ENCODE results near the gene PDE8A.

Gene PDE8A

GRCh38 chr15:85162237-85162636 lies 180.6 kb downstream of the PDE8A start:
- TF ChIP-seq CTCF (IDR thresholded peaks at IDR 0.05), result no peak

DNA sequence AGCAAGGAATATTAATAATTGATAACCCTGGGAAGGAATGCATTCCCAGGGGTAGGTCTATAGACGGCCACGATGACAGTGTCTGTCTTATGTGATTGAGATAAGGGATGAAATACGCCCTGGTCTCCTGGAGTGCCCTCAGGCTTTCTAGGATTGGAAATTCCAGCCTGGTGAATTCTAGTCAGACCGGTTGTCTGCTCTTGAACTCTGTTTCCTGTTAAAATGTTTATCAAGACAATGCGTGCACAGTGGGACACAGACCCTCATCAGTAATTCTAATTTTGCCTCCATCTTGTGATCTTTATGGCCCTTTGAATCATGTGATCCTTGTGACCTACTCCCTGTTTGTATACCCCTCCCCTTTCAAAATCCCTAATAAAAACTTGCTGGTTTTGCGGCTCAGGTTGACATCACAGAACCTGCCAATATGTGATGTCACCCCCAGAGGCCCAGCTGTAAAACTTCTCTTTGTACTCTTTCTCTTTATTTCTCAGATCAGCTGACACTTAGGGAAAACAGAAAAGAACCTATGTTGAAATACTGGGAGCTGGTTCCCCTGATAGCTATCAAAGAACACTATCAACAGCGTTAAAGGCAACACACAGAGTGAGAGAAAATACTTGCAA lies 183.3 kb downstream of the PDE8A start:
- no peak for TF ChIP-seq CTCF (IDR thresholded peaks at IDR 0.05)

- no peak for TF ChIP-seq CTCF (IDR thresholded peaks at IDR 0.05)
Measured at GRCh38 chr15:85167568-85167967, 185.9 kb downstream of the PDE8A start.

DNA sequence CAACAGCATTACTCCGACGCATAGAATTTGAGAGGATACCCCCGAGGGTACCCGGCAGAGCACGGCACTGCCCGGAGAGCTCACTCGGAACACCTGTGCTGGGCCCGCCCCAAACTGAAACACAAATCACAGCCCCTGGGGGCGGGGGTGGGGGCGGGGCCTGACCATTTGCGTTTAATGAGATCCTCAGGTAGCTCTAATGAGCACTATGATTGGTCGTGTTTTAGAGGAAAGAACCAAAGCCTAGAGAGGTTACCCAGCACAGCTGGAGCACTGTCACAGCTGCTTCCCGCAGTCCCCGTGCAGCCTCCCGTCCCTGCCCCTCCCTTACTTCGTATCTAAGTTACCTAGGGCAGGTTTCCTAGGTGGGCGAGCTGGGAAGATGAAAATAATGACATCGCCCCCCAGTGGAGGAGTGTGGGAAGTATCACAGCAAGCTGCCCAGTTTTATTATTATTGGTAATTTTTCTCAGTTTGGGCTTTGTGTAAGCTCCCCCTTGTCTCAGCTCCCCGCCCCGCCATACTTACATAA lies 187.1 kb downstream of the PDE8A start:
- TF ChIP-seq CTCF (IDR thresholded peaks at IDR 0.05), result peak; percentile 42; the same call in 1 of the 2 replicates

GRCh38 chr15:85171736-85172135 lies 190.1 kb downstream of the PDE8A start:
- TF ChIP-seq CTCF (IDR thresholded peaks at IDR 0.05), result no peak

GRCh38 chr15:85172846-85173490 lies 191.3 kb downstream of the PDE8A start:
- TF ChIP-seq CTCF (IDR thresholded peaks at IDR 0.05), result no peak

- TF ChIP-seq CTCF (IDR thresholded peaks at IDR 0.05), result no peak
Measured at GRCh38 chr15:85174521-85174920, 192.9 kb downstream of the PDE8A start.
